HG03521 (cell line): ENCODE results near the gene KRT8.
"Not testable (repeated sequence)": the region's sequence is repeated elsewhere in the genome, so short reads cannot be mapped to it uniquely, and the experiment has no call there.

Source experiments
- ATAC-seq: cut with Tn5 transposase; IDR thresholded peaks from one replicate; pipeline ENCODE4 v1.9.1; 2021; ENCODE audit warnings: mild to moderate bottlenecking, moderate library complexity; ENCODE audit not compliant: unreplicated experiment

Gene KRT8

DNA sequence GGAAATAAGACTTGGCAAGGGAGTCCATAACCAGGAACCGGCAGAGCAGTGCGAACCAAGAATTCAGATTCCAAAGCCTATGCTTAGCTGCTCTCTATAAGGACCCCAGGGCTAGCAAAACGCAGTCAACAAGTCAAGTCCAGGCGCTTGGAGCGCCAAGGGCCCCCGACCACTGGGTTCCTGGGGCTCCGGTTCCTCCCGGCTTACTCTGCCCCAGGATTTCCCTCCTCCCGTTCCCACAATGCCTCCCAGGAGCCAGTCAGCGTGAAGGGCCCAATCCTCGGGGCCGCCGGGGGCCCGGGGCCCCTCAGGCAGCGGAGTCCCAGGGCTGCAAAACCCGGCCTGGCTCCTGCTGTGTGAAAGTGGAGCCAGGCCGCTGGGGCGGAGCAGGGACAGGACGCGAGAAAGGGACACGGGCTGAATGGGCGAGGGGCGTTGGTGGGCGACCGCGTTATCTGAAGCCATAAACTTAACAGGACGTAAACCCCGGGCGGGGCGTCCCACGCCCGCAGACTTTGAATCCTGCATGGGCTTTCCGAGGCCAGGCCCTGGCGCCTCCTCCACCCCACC is 1.5 kb downstream of the KRT8 start:
- ATAC-seq, result peak; percentile 56

DNA sequence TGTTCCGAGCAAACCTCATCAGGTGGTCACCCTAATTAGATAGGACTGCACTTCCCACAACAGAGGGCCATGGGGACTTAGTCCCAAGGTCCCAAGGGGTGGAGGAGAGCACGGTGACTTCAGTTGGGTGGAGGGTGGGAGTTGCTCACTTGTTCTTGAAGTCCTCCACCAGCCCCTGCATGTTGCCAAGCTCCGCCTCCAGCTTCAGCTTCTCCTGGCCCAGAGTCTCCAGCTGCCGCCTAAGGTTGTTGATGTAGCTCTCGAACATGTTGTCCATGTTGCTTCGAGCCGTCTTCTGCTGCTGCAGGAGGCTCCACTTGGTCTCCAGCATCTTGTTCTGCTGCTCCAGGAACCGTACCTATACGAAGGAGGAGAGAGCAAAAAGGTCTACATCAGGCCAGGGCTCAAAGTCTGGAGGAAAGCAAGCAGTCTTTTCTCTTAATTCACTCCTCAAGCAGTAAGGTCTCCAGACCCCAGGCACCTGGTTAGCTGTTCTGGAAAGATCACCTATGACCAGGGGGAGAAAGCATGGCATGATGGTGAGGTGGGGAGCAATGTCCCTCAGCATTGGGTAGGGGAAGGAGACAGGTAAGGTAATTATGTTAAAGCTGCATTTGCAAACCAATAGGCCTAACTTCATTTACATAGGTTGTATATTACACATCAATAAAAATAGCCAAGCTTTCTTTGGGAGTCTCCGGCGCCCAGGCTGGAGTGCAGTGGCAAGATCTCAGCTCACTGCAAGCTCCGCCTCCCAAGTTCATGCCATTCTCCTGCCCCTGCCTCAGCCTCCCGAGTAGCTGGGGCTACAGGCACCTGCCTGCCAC is 2.9 kb downstream of the KRT8 start:
- ATAC-seq, result no peak

DNA sequence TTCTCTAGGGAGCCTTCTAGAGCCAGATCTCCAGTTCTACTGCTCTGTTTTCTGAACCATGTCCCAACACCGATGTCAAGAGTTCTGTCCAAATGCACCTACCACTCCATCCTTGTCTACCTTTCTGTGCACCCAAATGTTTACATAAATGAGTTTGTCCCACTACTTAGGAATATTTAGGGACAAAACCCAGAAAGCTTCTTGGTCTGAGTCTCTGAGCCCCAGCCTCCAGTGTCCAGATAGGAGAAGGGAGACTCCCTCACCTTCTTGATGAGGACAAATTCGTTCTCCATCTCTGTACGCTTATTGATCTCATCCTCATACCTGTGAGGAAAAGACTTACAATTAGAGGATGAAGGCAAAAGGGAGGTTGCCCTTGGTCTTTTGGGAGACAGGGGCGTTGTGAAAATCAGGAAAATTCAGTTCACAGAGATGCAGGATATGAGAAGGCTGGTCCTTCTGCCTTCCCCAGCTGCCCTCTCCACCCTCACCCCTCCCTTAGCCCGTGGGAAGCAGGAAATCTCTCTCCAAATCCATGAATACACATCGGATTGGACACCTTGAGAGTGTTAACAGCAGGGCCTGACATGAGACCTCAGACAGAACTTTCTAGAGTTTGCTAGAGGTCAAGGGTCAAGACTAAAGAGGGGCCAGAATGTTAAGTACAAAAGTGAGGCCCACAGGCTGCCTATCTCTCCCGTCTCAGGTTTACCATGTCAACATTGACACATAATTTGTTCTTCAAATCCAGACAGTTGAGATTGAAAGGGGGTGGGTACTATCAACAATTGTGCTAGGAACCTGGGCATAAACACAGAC is 3.8 kb downstream of the KRT8 start:
- no peak for ATAC-seq

DNA sequence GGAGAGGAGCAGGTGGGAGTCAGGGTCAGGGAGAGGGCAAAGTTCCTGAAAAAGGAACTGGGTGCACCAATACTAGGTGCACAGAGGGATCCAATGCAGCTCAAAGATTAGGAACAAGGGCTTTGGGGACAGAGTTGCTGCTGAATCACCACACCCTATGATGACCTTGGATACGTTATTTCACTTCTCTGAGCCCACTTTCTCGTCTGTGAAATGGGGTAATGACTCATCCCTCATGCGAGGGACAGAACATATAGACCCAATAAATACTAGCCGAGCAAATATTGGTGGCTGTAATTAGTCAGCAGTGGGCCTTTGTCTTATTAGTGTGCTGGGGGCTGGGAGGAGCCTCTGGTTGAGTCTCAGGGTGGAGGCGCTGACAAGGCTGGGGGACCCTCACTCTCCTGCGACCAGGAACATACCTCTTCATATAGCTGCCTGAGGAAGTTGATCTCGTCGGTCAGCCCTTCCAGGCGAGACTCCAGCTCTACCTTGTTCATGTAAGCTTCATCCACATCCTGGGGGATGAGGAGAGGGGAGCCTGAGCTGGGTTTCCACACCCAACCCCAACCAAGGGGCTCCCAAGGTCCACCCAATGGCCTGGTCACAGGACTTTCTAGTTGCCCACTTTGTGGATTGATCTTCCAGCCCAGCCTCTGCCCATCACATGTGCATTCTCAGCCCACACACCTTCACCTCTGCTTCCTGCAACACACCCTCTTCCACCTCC is 4.5 kb downstream of the KRT8 start:
- no peak for ATAC-seq

DNA sequence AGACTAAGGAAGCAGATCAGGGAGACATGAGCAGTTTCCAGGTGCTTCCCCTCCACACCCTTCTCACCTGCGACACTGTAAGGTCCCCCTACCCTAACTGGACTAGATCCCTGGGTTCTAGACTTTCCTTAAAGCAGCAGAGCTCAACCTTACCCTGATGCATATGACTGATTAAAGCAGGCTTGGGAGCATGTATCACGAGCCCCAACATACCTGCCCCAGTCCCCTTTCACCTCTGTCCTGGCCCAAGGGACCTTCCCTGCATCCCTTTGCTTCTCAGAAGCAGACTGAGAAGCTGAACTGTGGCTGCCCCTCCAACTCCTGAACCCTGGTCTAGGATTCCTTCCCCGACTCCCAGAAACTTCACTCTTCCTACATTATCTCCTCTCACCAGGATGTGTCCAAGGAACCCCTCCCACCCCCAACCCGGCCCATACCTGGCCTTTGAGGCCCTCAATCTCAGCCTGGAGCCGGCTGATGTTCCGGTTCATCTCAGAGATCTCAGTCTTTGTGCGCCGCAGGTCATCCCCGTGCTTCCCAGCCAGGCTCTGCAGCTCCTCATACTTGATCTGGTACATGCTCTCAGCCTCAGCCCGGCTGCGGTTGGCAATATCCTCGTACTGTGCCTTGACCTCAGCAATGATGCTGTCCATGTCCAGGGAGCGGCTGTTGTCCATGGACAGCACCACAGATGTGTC is 5.4 kb downstream of the KRT8 start:
- ATAC-seq, result no peak

DNA sequence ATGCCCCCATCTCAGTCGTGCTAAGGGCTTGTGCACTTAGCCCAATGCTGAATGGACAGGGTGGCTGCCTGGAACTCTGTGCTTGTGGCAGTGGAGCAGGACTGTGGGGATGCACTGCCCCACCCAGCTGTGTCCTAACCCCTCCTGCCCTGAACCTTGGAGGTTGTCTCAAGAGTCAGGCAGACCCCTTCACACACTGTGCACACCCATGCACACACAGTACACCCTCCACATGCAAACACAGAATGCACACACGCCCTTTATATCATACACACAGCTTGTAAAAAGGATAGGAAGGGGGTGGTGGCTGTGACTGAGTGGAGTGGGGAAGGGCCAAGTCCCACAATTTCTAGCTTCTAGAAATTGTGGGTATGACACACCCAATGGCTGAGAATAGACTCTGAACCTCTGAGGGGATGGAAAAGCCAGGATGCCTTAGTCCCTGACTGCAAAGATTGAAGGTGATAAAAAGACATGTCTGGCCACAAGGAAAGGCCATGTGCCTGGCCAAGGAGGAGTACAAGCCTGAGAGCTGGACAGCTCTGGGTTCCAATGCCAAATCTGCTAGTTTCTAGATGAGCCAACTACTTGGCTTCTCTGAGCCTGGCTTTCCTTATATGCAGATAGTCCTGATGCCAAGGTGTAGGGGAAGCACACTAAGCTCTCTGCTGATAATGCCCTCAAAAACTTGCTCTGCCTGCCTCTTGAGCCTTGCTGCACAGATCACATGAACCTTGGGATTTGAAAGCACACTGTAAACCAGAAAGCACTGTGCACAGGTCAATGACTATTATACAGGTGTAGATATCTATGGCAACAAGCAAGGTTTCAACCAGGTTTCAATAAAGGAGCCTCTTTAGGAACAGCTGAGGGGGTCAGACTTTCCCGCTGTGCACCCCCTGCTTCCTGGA is 8.4 kb downstream of the KRT8 start:
- ATAC-seq, result no peak

DNA sequence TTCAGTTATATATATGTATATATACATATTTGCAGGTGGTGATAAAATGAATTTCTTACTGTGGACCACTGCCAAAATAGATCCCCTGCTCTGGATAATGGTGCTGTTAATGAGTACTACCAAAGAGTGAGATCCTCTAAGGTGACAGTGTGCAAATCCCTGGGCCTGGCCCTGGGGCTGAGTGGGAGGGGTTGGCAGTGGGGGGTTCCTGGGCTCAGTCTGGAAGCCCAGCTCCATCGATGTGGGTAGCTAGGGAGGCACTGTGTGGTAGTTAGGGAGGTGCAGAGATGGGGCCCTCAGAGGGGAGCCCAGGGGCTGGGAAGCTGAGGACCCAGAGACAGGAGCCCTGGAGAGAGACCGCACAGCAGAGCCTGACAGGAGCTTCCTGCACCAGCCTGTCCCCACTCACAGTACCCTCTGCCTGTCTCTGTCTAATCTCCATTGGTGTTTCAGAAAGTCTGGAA is 9.1 kb downstream of the KRT8 start:
- ATAC-seq, result no peak

DNA sequence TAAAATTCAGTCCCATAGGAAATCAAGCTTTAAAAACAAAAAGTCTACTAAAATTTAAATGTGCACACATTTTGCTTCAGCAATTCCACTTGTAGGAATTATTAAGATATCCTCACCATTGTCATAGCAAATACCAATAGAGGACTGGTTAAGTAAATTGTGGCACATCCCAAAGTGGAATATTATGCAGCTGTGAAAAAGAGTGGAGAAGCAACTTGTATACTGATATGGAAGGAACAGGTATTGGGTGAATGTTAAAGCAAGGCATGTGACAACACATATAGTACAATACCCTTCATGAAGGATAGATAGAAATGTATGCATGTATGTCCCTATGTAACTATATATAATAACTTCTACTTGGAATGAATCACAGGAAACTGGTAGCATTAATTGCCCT is 11.9 kb downstream of the KRT8 start:
- no peak for ATAC-seq

DNA sequence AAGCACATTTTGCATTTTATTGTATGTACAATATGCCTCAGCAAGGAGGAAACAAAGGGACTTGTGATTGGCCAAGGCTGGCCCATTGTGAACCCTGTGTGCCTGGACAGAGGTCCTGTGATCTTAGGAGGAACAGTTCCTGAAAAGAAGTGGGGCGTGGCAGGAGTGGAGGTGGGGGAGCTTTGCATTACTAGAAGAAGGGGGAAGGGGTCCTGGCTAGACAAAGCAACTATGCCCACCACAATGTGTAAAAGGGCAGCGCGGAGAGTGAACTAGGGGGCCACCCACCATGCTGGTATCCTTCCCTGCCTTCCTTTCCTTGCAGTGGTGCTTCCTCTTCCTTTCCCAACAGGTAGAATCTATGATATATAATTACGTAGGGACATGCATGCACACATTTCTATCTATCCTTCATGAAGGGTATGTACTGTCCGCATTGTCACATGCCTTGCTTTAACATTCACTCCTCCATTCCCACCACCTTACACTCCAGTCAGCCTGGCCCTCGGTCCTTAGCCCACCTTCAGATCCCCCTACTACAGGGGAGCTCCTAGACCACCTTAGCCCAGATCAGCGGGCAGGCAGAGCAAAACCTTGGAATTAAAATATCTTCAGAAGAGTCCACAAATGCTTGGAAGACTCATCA is 12.5 kb downstream of the KRT8 start:
- no peak for ATAC-seq

DNA sequence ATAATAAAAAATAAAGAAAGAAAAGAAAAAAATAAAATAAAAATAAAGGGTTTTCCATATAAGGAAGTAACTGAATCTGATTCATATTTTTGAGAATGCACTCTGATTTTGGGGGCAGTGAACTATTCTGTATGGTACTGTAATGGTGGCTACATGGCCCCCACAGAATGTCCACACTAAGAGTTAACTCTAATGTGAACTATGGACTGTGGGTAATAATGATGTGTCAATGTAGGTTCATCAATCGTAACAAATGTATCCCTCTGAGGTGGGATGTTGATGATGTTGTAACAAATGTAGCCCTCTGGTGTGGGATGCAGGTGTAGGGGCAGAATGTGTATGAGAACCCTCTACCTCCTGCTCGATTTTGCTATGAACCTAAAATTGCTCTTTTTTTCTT is 13.8 kb downstream of the KRT8 start:
- no peak for ATAC-seq

DNA sequence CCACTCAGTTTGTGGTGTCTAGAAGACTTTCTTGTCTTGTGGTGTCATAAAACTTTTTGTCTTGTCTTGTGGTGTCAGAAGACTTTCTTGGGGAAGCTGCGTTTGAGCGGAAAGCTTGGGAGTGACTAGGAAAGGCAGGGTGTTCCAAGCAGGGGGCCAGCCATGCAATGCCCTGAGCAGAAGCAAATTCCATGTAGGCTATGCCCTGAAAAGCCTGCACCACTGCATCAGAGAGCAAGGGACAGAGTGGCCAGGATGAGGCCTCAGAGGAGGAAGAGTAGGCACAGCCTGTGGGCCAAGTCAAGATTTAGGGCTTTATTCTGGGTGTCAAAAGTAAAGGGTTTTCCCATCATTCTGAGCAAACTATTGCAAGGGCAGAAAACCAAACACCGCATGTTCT is 14.5 kb downstream of the KRT8 start:
- ATAC-seq, result no peak

DNA sequence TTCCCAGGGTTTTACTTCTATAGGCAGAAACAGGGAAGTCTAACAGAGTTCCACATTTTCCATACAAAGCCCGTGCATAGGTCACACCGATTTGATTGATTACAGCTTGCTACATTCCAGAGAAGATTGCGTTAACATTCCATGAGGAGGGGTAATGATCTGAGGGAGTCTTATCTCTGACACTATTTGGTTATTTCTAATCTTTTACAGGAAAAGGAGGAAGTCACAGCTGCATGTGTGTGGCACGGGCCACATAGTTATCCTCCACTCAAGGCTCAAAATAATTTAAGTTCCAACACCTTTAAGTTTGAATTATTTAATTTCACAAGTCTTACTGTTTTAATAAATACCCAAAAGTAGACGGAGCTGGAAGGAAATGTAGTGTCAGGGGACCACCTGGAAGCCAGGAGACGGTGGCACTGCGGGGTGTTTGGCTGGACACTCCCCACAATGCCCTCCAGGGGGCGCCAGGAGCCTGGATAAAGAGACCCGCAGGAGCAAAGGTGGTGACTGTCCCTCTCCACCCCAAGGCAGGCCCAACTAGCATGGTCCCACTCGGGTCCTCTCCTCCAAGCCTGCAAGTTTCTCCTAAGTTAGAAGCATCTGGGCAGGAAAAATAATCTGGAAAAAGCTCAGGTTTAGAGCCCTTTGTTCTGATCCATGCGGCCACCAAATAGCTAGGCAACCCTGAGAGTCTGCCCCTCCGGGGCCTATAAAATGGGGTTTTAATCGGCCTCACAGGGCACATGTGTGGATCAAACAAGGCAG is 20.2 kb downstream of the KRT8 start:
- ATAC-seq, result no peak

DNA sequence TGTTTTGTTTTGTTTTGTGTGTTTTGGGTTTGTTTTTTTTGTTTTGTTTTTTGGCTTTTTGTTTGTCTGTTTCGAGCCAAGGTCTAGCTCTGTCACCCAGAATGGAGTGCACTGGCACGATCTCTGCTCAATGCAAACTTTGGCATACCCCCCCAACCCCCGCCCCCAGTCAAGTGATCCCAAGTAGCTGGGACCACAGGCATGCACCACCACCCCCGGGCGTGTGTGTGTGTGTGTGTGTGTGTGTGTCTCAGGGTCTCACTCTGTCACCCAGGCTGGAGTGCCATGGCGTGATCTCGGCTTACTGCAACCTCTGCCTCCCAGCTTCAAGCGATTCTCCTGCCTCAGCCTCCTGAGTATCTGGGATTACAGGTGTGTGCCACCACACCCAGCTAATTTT is 24.4 kb downstream of the KRT8 start:
- not testable (repeated sequence) for ATAC-seq

DNA sequence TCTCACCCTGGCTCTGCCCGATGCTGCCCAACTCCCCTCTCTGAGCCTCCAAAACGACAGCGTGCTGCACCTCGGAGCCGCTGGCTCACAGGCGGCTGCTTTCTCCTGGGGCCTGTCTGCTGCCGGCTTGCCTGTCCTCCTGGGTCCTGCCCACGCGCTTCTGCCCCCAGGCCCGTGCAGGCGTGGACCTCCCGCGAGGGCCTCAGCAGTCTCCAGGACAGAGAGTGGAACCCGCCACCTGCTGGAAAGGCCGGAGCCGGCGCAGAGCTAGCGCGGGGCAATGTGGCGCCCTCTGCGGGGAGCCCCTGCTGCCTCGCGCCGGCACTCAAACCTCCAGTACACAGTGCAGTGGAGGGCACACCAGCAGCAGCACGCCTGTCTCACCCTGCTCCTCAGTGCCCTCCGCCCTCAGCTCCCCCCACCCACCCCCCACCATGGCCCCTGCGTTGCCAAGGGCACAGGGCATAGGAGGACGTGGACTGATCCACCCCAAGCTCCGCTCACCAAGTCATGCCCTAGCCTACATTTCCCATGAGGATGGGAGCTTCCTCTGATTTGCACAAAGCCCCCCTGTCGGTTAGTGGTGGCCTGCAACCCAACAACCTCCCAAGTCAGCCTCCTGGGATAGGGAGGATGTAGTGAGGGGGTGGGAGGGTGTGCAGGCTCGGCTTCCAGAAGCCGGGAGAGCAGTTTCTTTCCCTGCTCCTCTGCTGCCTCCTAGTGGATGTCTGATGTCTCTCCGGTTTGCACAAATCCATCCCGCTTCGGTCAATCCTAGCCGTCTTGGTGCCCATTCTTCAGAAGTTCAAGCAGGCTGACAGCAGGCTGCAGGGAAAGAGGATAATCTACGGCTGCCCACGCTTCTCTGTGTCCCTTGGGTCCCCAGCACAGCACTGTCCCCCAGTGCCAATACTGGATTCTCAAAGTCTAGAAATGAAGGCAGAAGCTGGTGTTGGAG is 25.2 kb downstream of the KRT8 start:
- ATAC-seq, result peak; percentile 56

DNA sequence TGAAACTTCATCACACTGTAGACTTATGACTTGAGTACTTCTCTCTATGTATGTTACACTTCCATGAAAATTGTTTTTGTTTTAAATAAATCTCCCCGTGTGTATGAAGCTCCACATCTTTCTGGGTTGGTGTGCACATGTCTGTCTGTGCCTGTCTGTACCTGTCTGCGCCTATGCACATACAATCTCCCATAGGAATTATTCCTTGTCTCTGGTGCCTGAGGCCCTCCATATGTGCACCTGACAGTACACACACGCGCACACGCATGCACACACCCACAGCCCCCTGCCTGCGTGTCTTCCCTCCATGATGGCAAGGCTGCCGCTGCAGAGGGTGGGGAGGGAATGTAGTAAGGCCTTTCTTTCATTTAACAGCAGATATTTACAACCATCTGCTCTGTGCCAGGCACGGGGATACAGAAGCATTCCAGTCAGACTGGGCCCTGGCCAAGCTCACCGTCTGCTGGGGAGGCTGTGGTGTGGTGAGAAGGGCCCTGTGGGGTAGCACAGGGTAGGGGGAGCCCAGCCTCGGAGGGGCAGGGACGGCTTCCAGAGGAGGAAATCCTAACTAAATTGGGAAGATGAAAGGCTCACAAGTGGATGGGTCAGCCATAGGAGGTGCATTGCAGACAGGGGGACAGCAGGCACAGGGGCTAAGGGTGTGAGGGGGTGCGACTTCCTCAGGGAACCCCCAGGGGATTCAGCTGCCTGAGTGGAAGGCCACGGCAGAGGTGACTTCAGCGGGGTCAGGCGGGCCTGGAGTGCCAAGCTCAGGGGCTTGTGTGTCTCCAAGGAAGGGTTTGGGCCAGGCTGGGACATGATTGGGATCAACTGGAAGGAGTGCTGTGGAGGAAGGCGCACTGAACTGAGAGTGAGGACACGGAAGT is 26.1 kb downstream of the KRT8 start:
- ATAC-seq, result no peak

DNA sequence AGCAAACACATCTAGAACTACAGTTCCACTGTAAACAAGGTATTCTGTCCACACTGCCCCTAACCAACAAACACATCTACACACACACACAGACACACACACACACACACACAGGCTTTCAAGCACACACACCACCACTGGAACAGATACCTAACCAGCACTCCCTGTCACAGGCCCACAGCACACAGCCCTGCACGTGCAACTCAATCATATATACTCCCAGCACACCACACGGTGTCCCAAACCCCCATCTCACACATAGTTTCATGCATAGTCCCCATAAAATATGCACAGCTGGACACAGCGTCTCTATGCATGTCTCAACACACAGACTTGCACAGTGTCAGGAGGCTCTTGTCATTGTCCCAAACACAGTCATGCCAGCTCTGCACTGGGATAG is 27.6 kb downstream of the KRT8 start:
- no peak for ATAC-seq
